GM12801 (cell line): Measurements from ENCODE around the gene CHST3.

Experiments
- TF ChIP-seq, protein P1 (sequence below): IDR thresholded peaks from one replicate; pipeline ENCODE4 v1.5.1; 2011; ENCODE audit warnings: control low read depth; ENCODE audit not compliant: insufficient read length; ENCODE audit errors: extremely low read depth

CHST3 gene

DNA sequence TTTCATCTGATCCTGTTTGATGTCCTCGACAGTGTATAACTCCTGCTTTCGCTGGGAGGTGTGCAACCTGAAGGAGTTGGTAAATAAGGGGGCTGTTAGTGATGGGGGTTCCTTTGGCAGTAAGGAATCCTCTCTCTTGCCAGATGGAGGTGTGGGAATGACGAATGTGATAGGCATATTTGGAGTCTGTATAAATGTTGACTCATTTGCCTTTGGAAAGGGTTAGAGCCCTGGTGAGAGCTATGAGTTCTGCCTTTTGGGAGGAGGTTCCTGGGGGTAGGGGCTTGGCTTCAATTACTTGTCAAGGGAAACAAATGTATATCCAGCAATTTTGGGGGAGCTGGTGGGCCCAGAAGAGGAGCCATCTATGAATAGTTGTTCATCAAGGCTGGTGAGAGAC is 11.4 kb upstream of the CHST3 start:
- TF ChIP-seq, protein P1, sequence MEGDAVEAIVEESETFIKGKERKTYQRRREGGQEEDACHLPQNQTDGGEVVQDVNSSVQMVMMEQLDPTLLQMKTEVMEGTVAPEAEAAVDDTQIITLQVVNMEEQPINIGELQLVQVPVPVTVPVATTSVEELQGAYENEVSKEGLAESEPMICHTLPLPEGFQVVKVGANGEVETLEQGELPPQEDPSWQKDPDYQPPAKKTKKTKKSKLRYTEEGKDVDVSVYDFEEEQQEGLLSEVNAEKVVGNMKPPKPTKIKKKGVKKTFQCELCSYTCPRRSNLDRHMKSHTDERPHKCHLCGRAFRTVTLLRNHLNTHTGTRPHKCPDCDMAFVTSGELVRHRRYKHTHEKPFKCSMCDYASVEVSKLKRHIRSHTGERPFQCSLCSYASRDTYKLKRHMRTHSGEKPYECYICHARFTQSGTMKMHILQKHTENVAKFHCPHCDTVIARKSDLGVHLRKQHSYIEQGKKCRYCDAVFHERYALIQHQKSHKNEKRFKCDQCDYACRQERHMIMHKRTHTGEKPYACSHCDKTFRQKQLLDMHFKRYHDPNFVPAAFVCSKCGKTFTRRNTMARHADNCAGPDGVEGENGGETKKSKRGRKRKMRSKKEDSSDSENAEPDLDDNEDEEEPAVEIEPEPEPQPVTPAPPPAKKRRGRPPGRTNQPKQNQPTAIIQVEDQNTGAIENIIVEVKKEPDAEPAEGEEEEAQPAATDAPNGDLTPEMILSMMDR: no peak

DNA sequence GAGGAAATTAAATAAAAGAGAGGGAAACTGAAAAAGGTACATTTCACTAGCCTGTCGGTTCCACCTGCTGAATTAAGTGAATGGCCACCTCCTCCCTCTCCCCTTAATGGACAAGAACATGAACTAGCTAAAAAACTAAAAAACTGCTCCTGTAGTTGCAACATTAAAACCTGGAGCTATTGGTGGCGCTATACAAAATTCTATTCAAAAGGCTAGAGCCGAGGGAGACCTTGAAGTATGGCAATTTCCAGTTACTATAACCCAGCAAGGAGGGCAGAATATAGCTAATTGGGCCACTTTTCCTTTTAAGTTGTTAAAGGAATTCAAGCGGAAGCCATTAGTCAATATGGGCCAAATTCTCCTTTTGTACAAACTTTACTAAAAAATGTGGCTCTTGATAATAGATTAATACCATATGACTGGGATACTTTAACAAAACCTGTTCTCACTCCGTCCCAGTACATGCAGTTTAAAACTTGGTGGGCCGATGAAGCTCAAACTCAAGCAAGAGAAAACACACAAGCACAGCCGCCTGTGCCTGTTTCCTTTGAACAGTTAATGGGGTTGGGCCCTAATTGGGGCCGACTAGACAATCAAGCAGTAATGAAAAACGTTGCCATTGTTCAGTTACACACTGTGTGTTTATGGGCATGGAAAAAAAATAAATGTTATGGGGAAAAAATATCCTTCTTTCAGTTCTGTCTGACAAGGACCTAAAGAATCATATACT is 6.5 kb upstream of the CHST3 start:
- TF ChIP-seq, protein P1: no peak

DNA sequence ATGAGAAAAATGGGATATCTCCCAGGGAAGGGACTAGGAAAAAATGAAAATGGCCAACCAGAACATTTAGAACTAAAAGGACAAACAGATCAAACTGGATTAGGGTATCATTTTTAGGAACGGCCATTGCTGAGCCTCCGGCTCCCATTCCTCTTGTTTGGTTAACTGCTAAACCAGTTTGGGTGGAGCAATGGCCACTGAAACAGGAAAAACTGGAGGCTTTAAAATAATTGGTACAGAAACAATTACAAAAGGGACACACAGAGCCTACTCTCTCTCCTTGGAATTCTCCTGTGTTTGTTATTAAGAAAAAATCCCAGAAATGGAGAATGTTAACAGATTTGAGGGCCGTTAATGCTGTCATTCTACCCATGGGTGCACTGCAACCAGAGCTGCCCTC is 4.7 kb upstream of the CHST3 start:
- TF ChIP-seq, protein P1: no peak

DNA sequence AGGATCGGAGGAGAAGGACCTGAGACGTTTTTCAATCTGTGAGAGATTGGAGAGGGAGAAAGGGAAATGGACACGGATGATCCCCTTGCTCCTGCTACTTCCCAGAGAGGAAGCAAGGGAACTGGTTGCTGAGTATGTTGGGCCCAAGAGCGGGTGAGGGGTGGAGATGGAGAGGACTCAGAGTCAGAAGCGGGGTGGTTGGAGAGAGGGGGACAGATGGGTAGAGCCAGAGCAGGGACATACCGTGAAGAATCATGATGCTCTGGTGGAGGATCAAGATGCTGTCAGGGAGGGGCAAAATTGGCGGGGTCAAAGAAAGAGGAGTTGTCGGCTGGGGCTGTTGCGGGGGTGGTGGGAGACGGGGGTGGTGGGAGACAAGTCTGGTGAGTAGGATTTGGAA is 2.4 kb upstream of the CHST3 start:
- TF ChIP-seq, protein P1: no peak

DNA sequence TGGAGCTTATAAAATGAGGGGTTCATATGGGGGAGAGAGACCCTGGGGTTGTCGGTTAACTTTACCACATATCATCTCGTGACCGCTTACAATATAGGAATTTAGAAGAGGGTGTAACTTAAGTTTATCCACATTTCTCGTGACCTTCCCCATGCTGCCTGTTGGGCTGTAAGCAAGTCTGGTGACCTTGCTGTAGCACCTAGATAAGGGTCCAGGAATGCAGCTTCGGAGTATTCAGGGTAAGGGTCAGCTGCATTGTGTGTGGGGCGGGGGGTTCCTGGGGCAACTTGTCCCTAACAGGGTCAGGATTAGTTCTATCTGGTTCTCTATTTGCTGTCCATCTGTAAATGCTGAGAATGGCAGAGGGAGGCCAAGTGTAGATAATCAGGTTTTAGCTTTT is 1.3 kb upstream of the CHST3 start:
- TF ChIP-seq, protein P1: no peak

DNA sequence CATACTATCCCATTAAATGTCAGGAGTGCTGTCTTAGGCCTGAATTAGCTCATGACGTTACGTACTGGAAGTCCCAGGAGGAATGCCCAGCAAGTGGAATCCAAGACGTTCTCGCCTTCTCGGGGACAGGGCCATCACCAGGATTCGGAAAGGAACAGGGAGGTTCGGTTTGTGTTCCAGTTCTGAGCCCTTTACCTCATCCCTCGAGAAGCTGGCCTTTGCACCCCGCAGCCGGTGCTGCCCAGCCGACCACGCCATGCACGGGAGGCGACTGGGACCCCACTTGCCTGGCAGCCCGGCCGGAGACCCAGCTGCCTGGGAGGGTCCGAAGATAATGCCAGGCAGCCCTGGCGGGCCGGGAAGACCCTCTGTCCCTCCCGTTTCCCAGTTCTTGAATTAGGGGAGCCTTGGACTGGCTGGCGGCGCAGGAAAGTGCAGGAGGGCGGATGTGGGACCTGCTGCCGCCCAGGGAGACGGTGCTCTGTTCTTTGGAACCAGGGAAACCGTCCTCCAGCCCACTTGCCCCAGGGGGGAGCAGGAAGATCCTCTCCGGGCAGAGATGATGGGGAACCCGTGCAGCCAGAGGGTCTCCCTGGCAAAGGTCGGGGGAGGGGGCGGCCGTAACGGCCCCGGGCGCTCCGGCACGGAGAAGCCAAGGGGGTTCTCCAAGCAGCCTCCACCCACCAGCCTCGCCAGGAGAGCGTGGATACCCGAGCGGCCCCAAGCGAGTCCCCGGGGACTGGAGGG is 671 bp upstream of the CHST3 start:
- TF ChIP-seq, protein P1: no peak

DNA sequence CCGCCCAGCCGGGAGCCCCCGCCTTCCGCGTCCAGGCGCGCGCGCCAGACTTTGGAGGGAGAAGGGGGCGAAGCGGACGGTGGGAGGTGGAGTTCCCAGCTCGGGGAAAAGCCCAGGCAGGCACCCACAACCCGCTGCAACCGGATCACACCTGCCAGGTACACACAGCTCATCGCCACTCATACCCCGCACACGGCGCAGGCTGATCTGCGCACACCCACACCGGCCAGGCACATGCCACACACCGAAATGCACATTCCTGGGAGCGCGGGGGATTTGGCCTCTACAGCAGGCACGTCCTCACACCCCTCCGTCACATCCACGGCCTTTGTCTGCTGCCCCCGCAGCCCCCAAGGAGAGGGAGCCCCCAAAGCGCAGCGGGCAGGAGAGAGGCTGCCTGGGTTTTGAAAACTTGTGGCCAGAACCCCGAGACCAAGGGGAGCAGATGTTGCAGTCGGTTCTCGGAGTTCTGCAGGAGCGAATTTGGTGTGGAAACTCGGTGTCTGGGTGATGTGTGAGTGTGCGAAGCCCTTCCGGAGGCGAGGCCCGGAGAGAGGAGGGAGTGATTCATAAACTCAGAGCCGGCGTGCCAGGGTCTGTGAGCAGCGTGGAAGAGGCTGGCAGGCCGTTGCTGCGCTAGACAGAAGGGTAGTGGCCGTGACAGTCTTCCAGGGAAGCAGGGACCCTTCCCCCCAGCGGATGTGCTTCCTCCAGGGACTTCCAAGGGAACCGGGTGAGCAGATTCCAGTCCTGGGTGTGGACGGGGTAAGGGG is 734 bp downstream of the CHST3 start:
- TF ChIP-seq, protein P1: no peak
